ENCODE measurements around the gene GLIPR2. TPM values are rescaled to one million over a fixed set of nuclear protein-coding genes. Genes with fewer than 3 reads are reported as not detected.

Gene GLIPR2
- total RNA-seq, 1 donor from 2014 or later: 43.1 TPM

DNA sequence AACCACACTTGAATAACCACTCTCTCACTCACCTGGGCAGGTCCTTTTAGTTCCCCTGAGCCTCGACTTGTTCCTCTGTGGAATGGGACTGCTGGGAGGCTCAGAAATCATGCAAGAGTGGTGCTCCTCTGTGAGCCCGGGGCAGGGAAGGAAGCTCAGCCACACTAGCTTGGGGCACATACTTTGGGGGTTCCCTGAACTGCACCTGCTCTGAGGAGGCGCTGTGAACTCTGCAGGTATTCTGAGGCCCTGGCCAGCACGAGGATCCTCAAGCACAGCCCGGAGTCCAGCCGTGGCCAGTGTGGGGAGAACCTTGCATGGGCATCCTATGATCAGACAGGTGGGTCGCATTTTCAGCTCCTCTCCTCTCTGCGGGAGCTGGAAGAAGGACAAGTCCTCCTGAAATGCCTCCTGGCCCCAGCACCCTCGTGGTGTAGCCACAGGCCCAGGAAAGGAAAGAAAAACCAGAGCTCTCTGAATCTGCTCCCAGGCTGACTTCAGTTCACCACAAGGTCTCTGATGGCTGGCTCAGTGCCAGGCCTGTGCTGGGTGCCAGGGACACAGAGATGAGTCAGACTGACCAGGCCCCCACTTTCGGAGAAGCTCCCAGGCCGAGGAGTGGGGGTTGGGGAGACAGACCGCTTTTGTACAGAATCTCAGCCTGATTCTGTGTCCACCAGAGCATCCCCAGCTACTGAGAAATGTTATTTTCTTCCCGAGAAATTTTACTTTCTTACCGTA is 11.9 kb downstream of the GLIPR2 start:
- Histone ChIP-seq H3K36me3 (ENCODE audit: control insufficient read depth, insufficient read depth, low read length) (no peaks in the 10 kb centered on the region), H3K4me3 (ENCODE audit: low read depth, low read length) (no peak overlapping the region)

DNA sequence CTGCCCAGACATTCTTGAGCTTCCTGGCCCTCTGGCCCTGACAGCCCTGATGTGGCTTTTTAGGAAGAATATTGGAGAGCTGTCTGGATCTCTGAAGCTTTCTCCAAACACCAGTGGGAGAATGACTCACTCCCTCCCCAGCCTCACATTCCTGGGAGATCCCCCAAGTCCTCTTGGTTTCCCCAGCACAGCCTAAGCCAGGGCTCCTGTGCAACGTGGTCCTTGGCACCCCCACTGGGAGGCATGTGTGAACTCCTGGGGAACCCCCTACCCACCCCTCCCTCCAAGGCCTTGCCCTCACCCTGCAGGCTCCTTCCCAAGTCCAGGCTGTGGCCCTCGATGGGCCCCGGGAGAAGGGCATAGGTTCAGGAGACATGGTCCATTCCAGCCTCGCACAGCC is 12.7 kb downstream of the GLIPR2 start:
- no peak for DNase-seq (ENCODE audit: low read depth)
- no peaks in the 10 kb centered on the region for H3K36me3 ChIP-seq (ENCODE audit: control insufficient read depth, insufficient read depth, low read length)
- TF ChIP-seq CTCF (IDR thresholded peaks at IDR 0.05; ENCODE audit: insufficient read depth, low read length, poor library complexity, severe bottlenecking): no peak
- no peaks in the 10 kb centered on the region for H3K27me3 ChIP-seq (ENCODE audit: control insufficient read depth, insufficient read depth, low read length)
- no peak overlapping the region for H3K4me3 ChIP-seq (ENCODE audit: low read depth, low read length)

More for the DNA sequence above, 11.9 kb downstream of the GLIPR2 start:
- peak; percentile 88 for DNase-seq (ENCODE audit: low read depth)
- TF ChIP-seq CTCF (IDR thresholded peaks at IDR 0.05; ENCODE audit: insufficient read depth, low read length, poor library complexity, severe bottlenecking): no peak
- H3K27me3 ChIP-seq (ENCODE audit: control insufficient read depth, insufficient read depth, low read length): no peaks in the 10 kb centered on the region

- Histone ChIP-seq H3K36me3 (ENCODE audit: control insufficient read depth, insufficient read depth, low read length) (no peaks in the 10 kb centered on the region), H3K4me3 (ENCODE audit: low read depth, low read length) (no peak overlapping the region), H3K27me3 (ENCODE audit: control insufficient read depth, insufficient read depth, low read length) (no peaks in the 10 kb centered on the region)
- no peak for DNase-seq (ENCODE audit: low read depth)
- TF ChIP-seq CTCF (IDR thresholded peaks at IDR 0.05; ENCODE audit: insufficient read depth, low read length, poor library complexity, severe bottlenecking): no peak
Observed at GRCh38 chr9:36150574-36151315, 14.2 kb downstream of the GLIPR2 start.

- no peak for DNase-seq (ENCODE audit: low read depth)
- H3K27me3 ChIP-seq (ENCODE audit: control insufficient read depth, insufficient read depth, low read length): no peaks in the 10 kb centered on the region
- no peak for TF ChIP-seq CTCF (IDR thresholded peaks at IDR 0.05; ENCODE audit: insufficient read depth, low read length, poor library complexity, severe bottlenecking)
- no peaks in the 10 kb centered on the region for H3K36me3 ChIP-seq (ENCODE audit: control insufficient read depth, insufficient read depth, low read length)
- H3K4me3 ChIP-seq (ENCODE audit: low read depth, low read length): no peak overlapping the region
Observed at GRCh38 chr9:36151316-36152210, 15.0 kb downstream of the GLIPR2 start.

DNA sequence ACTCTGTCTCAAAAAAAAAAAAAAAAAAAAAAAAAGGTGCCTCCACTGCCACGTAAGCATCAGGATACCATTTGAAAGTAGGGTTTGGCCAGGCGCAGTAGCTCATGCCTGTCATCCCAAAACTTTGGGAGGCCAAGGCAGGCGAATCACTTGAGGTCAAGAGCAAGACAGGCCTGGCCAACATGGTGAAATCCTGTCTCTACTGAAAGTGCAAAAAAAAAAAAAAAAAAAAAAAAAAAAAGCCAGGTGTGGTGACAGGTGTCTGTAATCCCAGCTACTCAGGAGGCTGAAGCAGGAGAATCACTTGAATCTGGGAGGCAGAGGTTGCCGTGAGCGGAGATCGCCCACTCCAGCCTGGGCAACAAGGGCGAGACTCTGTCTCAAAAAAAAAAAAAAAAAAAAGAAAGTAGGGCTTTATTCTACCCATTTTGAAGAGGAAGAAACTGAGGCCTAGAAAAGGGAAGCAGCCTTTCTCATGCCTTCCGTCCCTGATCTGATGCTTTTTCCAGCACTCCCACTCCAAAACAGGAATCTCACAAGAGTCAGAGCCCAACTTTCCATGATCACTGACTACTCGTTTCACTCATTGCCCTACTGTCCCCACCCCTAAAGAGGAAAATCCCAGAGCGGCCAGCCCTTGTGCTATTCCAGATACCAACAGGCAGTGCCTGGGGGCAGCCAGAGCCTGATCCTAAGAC is 16.4 kb downstream of the GLIPR2 start:
- DNase-seq (ENCODE audit: low read depth): no peak
- Histone ChIP-seq H3K4me3 (ENCODE audit: low read depth, low read length) (no peak overlapping the region), H3K27me3 (ENCODE audit: control insufficient read depth, insufficient read depth, low read length) (no peaks in the 10 kb centered on the region), H3K36me3 (ENCODE audit: control insufficient read depth, insufficient read depth, low read length) (no peaks in the 10 kb centered on the region)
- TF ChIP-seq CTCF (IDR thresholded peaks at IDR 0.05; ENCODE audit: insufficient read depth, low read length, poor library complexity, severe bottlenecking): no peak
